Trophoblast cell (in vitro differentiated cells and primary cell): ENCODE results near the gene ANXA6.

Experiments
- DNase-seq, 2 donors: peaks; one replicate each; pipeline ENCODE4 v3.0.0-alpha.2; 2016
- H2AFZ ChIP-seq: 2 replicates; pipeline ENCODE4 v1.6.1; 2013; ENCODE audit warnings: low read length, moderate library complexity, mild to moderate bottlenecking; ENCODE audit not compliant: insufficient read depth, poor library complexity
- H2AK5ac ChIP-seq: 2 replicates; pipeline ENCODE4 v1.6.1; 2013; ENCODE audit warnings: mild to moderate bottlenecking, low read length
- H2BK120ac ChIP-seq: 2 replicates; pipeline ENCODE4 v1.6.1; 2013; ENCODE audit warnings: low read length, mild to moderate bottlenecking, moderate library complexity; ENCODE audit not compliant: insufficient read depth, poor library complexity
- H2BK12ac ChIP-seq: 2 replicates; pipeline ENCODE4 v1.6.1; 2013; ENCODE audit warnings: mild to moderate bottlenecking, low read length, moderate library complexity
- H2BK5ac ChIP-seq: 2 replicates; pipeline ENCODE4 v1.6.1; 2013; ENCODE audit warnings: low read length, low read depth, moderate library complexity, mild to moderate bottlenecking; ENCODE audit not compliant: poor library complexity
- H3K14ac ChIP-seq: 2 replicates; pipeline ENCODE4 v1.6.1; 2013; ENCODE audit warnings: mild to moderate bottlenecking, low read length
- H3K18ac ChIP-seq: 2 replicates; pipeline ENCODE4 v1.6.1; 2013; ENCODE audit warnings: mild to moderate bottlenecking, low read length
- H3K23ac ChIP-seq: 2 replicates; pipeline ENCODE4 v1.6.1; 2013; ENCODE audit warnings: low read length
- H3K27ac ChIP-seq: 2 replicates; pipeline ENCODE4 v1.5.1; 2013; ENCODE audit warnings: low read depth, mild to moderate bottlenecking, inconsistent platforms, low read length, moderate library complexity
- H3K27me3 ChIP-seq: 2 replicates; pipeline ENCODE4 v1.6.1; 2013; ENCODE audit warnings: inconsistent platforms, mild to moderate bottlenecking, low read length, moderate library complexity; ENCODE audit not compliant: insufficient read depth
- H3K36me3 ChIP-seq, 2 experiments: 1 replicate in 1 of 2; 2 replicates in 1 of 2; pipeline ENCODE4 v1.6.1; 2013; ENCODE audit warnings: low read length in 2 of 2, mild to moderate bottlenecking in 2 of 2, moderate library complexity in 1 of 2; ENCODE audit not compliant: insufficient read depth in 2 of 2, control insufficient read depth in 1 of 2
- H3K4ac ChIP-seq: 2 replicates; pipeline ENCODE4 v1.6.1; 2013; ENCODE audit warnings: low read depth, mild to moderate bottlenecking, low read length, moderate library complexity
- H3K4me1 ChIP-seq, 2 experiments: 1 replicate in 1 of 2; 2 replicates in 1 of 2; pipeline ENCODE4 v1.6.1; 2013; ENCODE audit warnings: low read length in 2 of 2, mild to moderate bottlenecking in 2 of 2, moderate library complexity in 1 of 2; ENCODE audit not compliant: insufficient read depth in 2 of 2, control insufficient read depth in 1 of 2
- H3K4me2 ChIP-seq: 2 replicates; pipeline ENCODE4 v1.6.1; 2013; ENCODE audit warnings: inconsistent platforms, mild to moderate bottlenecking, low read length, moderate library complexity
- H3K4me3 ChIP-seq: 2 replicates; pipeline ENCODE4 v1.5.1; 2013; ENCODE audit warnings: mild to moderate bottlenecking, low read depth, low read length, inconsistent platforms
- H3K79me1 ChIP-seq: one replicate; pipeline ENCODE4 v1.6.1; 2013; ENCODE audit warnings: low read length
- H3K79me2 ChIP-seq: 2 replicates; pipeline ENCODE4 v1.6.1; 2013; ENCODE audit warnings: low read length, mild to moderate bottlenecking; ENCODE audit not compliant: control insufficient read depth, insufficient read depth, poor library complexity
- H3K9ac ChIP-seq: 2 replicates; pipeline ENCODE4 v1.6.1; 2013; ENCODE audit warnings: mild to moderate bottlenecking, low read length
- H3K9me3 ChIP-seq: 2 replicates; pipeline ENCODE4 v1.6.1; 2013; ENCODE audit warnings: low read depth, mild to moderate bottlenecking, control low read depth, inconsistent platforms, low read length; ENCODE audit not compliant: insufficient read depth
- H4K12ac ChIP-seq: 2 replicates; pipeline ENCODE4 v1.6.1; 2013; ENCODE audit warnings: low read depth, mild to moderate bottlenecking, low read length, moderate library complexity
- H4K8ac ChIP-seq: 2 replicates; pipeline ENCODE4 v1.6.1; 2013; ENCODE audit warnings: low read depth, mild to moderate bottlenecking, low read length, moderate library complexity
- H4K91ac ChIP-seq: one replicate; pipeline ENCODE4 v1.6.1; 2013; ENCODE audit warnings: low read depth, mild to moderate bottlenecking, low read length, moderate library complexity
- WGBS: extraction: QIAGEN DNeasy Blood & Tissue Kit; methylation state at CpG from one replicate; pipeline ENCODE4 v1.1.7; 2013; ENCODE audit warnings: missing lambda C conversion rate; ENCODE audit not compliant: insufficient read length, insufficient coverage; ENCODE audit errors: extremely low coverage; 5-methylcytosine and 5-hydroxymethylcytosine counted together

Gene ANXA6

GRCh38 chr5:151078490-151079262 is 78.9 kb downstream of the ANXA6 start:
- Histone ChIP-seq H3K27ac (no peak overlapping the region), H3K9me3 (no peaks in the 10 kb centered on the region), H4K91ac (no peak overlapping the region), H3K9ac (no peak overlapping the region), H4K12ac (no peak overlapping the region), H2AK5ac (no peak overlapping the region), H3K4me1 (peaks cover 13 to 14% of the 10 kb centered on the region in 2 experiments), H2BK12ac (no peak overlapping the region), H3K23ac (no peak overlapping the region), H3K27me3 (no peaks in the 10 kb centered on the region), H3K4ac (no peak overlapping the region), H4K8ac (no peak overlapping the region), H2BK5ac (no peak overlapping the region), H3K14ac (no peak overlapping the region), H2AFZ (no peak overlapping the region), H3K79me1 (peaks cover 11% of the 10 kb centered on the region), H2BK120ac (no peak overlapping the region), H3K79me2 (peaks cover 8% of the 10 kb centered on the region), H3K18ac (peak overlapping the region; percentile 71), H3K4me3 (no peak overlapping the region), H3K4me2 (no peak overlapping the region), H3K36me3 (peaks cover 6 to 7% of the 10 kb centered on the region in 2 experiments)
- WGBS: no CpG with 5 or more reads among the region's 16 CpGs
- DNase-seq: no peak

GRCh38 chr5:151077967-151078366 is 79.6 kb downstream of the ANXA6 start:
- Histone ChIP-seq H4K8ac (no peak overlapping the region), H3K79me2 (peaks cover 8% of the 10 kb centered on the region), H3K23ac (no peak overlapping the region), H2BK120ac (no peak overlapping the region), H4K91ac (no peak overlapping the region), H3K9me3 (no peaks in the 10 kb centered on the region), H4K12ac (no peak overlapping the region), H3K4me1 (peaks cover 13 to 14% of the 10 kb centered on the region in 2 experiments), H3K14ac (no peak overlapping the region), H3K4me2 (no peak overlapping the region), H2BK5ac (no peak overlapping the region), H3K79me1 (peaks cover 11% of the 10 kb centered on the region), H2AK5ac (no peak overlapping the region), H2AFZ (no peak overlapping the region), H3K18ac (no peak overlapping the region), H3K36me3 (peaks cover 6 to 7% of the 10 kb centered on the region in 2 experiments), H3K9ac (no peak overlapping the region), H3K4me3 (no peak overlapping the region), H3K27me3 (no peaks in the 10 kb centered on the region), H2BK12ac (no peak overlapping the region), H3K4ac (peak overlapping the region; percentile 1), H3K27ac (no peak overlapping the region)
- WGBS: no CpG with 5 or more reads among the region's 3 CpGs
- no peak for DNase-seq

DNA sequence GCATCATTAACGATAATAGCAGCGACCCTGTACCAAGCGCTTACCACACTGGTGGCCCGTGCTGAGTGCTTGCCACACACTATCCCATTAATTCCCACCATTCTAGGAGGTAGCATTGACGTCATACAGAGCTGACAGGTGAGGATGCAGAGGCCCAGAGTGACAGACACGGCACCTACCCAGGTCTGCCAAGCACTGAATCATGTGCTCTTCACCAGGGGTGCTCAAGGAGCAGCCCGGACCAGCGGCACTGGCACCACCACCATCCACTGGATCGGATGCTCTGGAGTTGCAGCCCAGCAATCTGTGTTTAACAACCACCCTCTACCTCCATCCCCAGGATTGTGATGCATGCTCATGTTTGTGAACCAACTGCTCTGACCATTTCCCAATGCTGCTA is 80.2 kb downstream of the ANXA6 start:
- WGBS: no CpG with 5 or more reads among the region's 9 CpGs
- no peak overlapping the region for H2AK5ac ChIP-seq
- H3K4me3 ChIP-seq: no peak overlapping the region
- no peak overlapping the region for H2BK12ac ChIP-seq
- H4K91ac ChIP-seq: no peak overlapping the region
- H3K18ac ChIP-seq: no peak overlapping the region
- no peak overlapping the region for H3K14ac ChIP-seq
- no peak overlapping the region for H3K4me2 ChIP-seq
- H3K4me1 ChIP-seq: peaks cover 14 to 16% of the 10 kb centered on the region in 2 experiments
- no peak overlapping the region for H2BK5ac ChIP-seq
- no peak overlapping the region for H2BK120ac ChIP-seq
- no peak overlapping the region for H3K4ac ChIP-seq
- DNase-seq: no peak
- no peaks in the 10 kb centered on the region for H3K9me3 ChIP-seq
- peaks cover 8% of the 10 kb centered on the region for H3K79me2 ChIP-seq
- H3K27me3 ChIP-seq: no peaks in the 10 kb centered on the region
- no peak overlapping the region for H2AFZ ChIP-seq
- H3K9ac ChIP-seq: no peak overlapping the region
- H4K8ac ChIP-seq: no peak overlapping the region
- H3K79me1 ChIP-seq: peaks cover 11% of the 10 kb centered on the region
- H3K27ac ChIP-seq: no peak overlapping the region
- no peak overlapping the region for H4K12ac ChIP-seq
- peaks cover 6 to 7% of the 10 kb centered on the region in 2 experiments for H3K36me3 ChIP-seq
- no peak overlapping the region for H3K23ac ChIP-seq

DNA sequence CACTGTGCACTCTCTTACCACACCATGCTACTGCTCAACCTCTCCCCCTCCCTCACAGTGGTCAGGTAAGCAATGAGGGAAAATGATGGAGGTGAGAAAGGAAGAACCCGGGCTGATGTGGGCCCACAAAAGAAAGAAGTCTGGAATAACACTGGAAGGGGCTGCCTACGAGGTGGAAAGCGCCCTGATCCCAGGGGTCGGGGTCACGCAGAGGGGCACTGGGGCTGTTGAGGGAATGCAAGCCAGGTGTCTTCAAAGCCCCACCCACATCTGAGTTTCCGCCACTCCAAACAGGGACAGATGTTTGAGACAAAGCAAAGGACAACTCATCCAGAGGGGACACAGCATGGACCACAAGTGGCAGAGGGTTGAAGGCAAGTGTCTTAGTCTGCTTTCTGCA is 81.0 kb downstream of the ANXA6 start:
- Histone ChIP-seq H2BK5ac (no peak overlapping the region), H3K23ac (no peak overlapping the region), H3K4me3 (no peak overlapping the region), H3K9ac (no peak overlapping the region), H3K4me2 (no peak overlapping the region), H4K8ac (no peak overlapping the region), H4K91ac (peak overlapping the region; percentile 75), H3K18ac (no peak overlapping the region), H3K14ac (no peak overlapping the region), H3K4me1 (peaks cover 18 to 20% of the 10 kb centered on the region in 2 experiments), H2AFZ (no peak overlapping the region), H3K4ac (peak overlapping the region; percentile 19), H3K9me3 (no peaks in the 10 kb centered on the region), H3K79me2 (peaks cover 8% of the 10 kb centered on the region), H3K79me1 (peaks cover 18% of the 10 kb centered on the region), H3K36me3 (peaks cover 6 to 9% of the 10 kb centered on the region in 2 experiments), H2BK120ac (no peak overlapping the region), H4K12ac (no peak overlapping the region), H3K27me3 (no peaks in the 10 kb centered on the region), H2BK12ac (peak overlapping the region; percentile 23), H2AK5ac (no peak overlapping the region), H3K27ac (peak overlapping the region; percentile 42)
- DNase-seq: no peak
- WGBS: no CpG with 5 or more reads among the region's 6 CpGs
